IPS DF 6.9 (cell line): ENCODE measurements around the gene SLC31A2.

ENCODE experiments used
- DNase-seq: peaks from one replicate; pipeline ENCODE4 v3.0.0-alpha.2; 2013; ENCODE audit warnings: low read depth, low spot score
- H3K27ac ChIP-seq: one replicate; pipeline ENCODE4 v1.5.1; 2013; ENCODE audit warnings: low read length, control low read depth
- H3K27me3 ChIP-seq: 2 replicates; pipeline ENCODE4 v1.6.1; 2013; ENCODE audit warnings: mild to moderate bottlenecking, low read length; ENCODE audit not compliant: control insufficient read depth, insufficient read depth
- H3K36me3 ChIP-seq: 2 replicates; pipeline ENCODE4 v1.6.1; 2013; ENCODE audit warnings: low read length; ENCODE audit not compliant: control insufficient read depth, insufficient read depth
- H3K4me1 ChIP-seq: 2 replicates; pipeline ENCODE4 v1.6.1; 2013; ENCODE audit warnings: low read length; ENCODE audit not compliant: control insufficient read depth, insufficient read depth
- H3K4me3 ChIP-seq: 2 replicates; pipeline ENCODE4 v1.5.1; 2013; ENCODE audit warnings: mild to moderate bottlenecking, low read length
- H3K9me3 ChIP-seq: 2 replicates; pipeline ENCODE4 v1.6.1; 2013; ENCODE audit warnings: low read length, inconsistent platforms; ENCODE audit not compliant: control insufficient read depth, insufficient read depth
- WGBS: extraction: QIAGEN DNeasy Blood & Tissue Kit; methylation state at CpG from one replicate; pipeline ENCODE4 v1.1.7; 2013; ENCODE audit warnings: mixed read lengths, missing lambda C conversion rate; ENCODE audit not compliant: insufficient read length, insufficient coverage; 5-methylcytosine and 5-hydroxymethylcytosine counted together

Gene SLC31A2

GRCh38 chr9:113184539-113184938 is 33.7 kb downstream of the SLC31A2 start:
- H3K27me3 ChIP-seq: no peaks in the 10 kb centered on the region
- no CpG with 5 or more reads among the region's 2 CpGs for WGBS
- DNase-seq: no peak
- no peaks in the 10 kb centered on the region for H3K4me1 ChIP-seq
- no peak overlapping the region for H3K4me3 ChIP-seq
- H3K9me3 ChIP-seq: no peaks in the 10 kb centered on the region
- H3K27ac ChIP-seq: no peak overlapping the region
- peaks cover 17% of the 10 kb centered on the region; the same call in 1 of the 2 replicates for H3K36me3 ChIP-seq

- no peaks in the 10 kb centered on the region for H3K27me3 ChIP-seq
- H3K4me3 ChIP-seq: no peak overlapping the region
- H3K27ac ChIP-seq: no peak overlapping the region
- peaks cover 17% of the 10 kb centered on the region; the same call in 1 of the 2 replicates for H3K36me3 ChIP-seq
- WGBS: no CpG with 5 or more reads among the region's 4 CpGs
- no peaks in the 10 kb centered on the region for H3K9me3 ChIP-seq
- DNase-seq: no peak
- no peaks in the 10 kb centered on the region for H3K4me1 ChIP-seq
Measured at GRCh38 chr9:113185271-113185670, 34.5 kb downstream of the SLC31A2 start.

GRCh38 chr9:113186137-113186755 is 35.4 kb downstream of the SLC31A2 start:
- no peak for DNase-seq
- no peak overlapping the region for H3K4me3 ChIP-seq
- H3K4me1 ChIP-seq: no peaks in the 10 kb centered on the region
- no peaks in the 10 kb centered on the region for H3K27me3 ChIP-seq
- H3K27ac ChIP-seq: no peak overlapping the region
- peaks cover 17% of the 10 kb centered on the region; the same call in 1 of the 2 replicates for H3K36me3 ChIP-seq
- no peaks in the 10 kb centered on the region for H3K9me3 ChIP-seq
- no CpG with 5 or more reads among the region's 7 CpGs for WGBS

GRCh38 chr9:113187929-113188595 is 37.3 kb downstream of the SLC31A2 start:
- no peaks in the 10 kb centered on the region for H3K27me3 ChIP-seq
- no peaks in the 10 kb centered on the region for H3K4me1 ChIP-seq
- no peak for DNase-seq
- H3K36me3 ChIP-seq: peaks cover 8% of the 10 kb centered on the region; the same call in 1 of the 2 replicates
- no CpG with 5 or more reads among the region's 9 CpGs for WGBS
- no peaks in the 10 kb centered on the region for H3K9me3 ChIP-seq
- H3K27ac ChIP-seq: no peak overlapping the region
- no peak overlapping the region for H3K4me3 ChIP-seq

- H3K9me3 ChIP-seq: no peaks in the 10 kb centered on the region
- H3K4me3 ChIP-seq: no peak overlapping the region
- H3K27me3 ChIP-seq: no peaks in the 10 kb centered on the region
- no peaks in the 10 kb centered on the region for H3K4me1 ChIP-seq
- H3K27ac ChIP-seq: no peak overlapping the region
- no peaks in the 10 kb centered on the region; the same call in 1 of the 2 replicates for H3K36me3 ChIP-seq
- no peak for DNase-seq
- WGBS: no CpG with 5 or more reads among the region's 2 CpGs
Measured at GRCh38 chr9:113192455-113192854, 41.6 kb downstream of the SLC31A2 start.

- Histone ChIP-seq H3K4me3 (no peak overlapping the region), H3K27me3 (no peaks in the 10 kb centered on the region), H3K4me1 (no peaks in the 10 kb centered on the region), H3K36me3 (no peaks in the 10 kb centered on the region), H3K27ac (no peak overlapping the region), H3K9me3 (no peaks in the 10 kb centered on the region)
- no peak for DNase-seq
- no CpG with 5 or more reads among the region's 4 CpGs for WGBS
Measured at GRCh38 chr9:113199683-113200329, 49.0 kb downstream of the SLC31A2 start.

GRCh38 chr9:113205432-113205831 is 54.6 kb downstream of the SLC31A2 start:
- Histone ChIP-seq H3K36me3 (no peaks in the 10 kb centered on the region), H3K4me3 (no peak overlapping the region)
- WGBS: no CpG with 5 or more reads among the region's 2 CpGs

GRCh38 chr9:113205861-113206260 is 55.1 kb downstream of the SLC31A2 start:
- H3K9me3 ChIP-seq: no peaks in the 10 kb centered on the region
- no peaks in the 10 kb centered on the region for H3K27me3 ChIP-seq
- no peak overlapping the region for H3K27ac ChIP-seq
- no peak for DNase-seq
- no peak overlapping the region for H3K4me3 ChIP-seq
- WGBS: no CpG with 5 or more reads among the region's 1 CpG
- H3K4me1 ChIP-seq: no peaks in the 10 kb centered on the region
- H3K36me3 ChIP-seq: no peaks in the 10 kb centered on the region

More at GRCh38 chr9:113205432-113205831, 54.6 kb downstream of the SLC31A2 start:
- Histone ChIP-seq H3K9me3 (no peaks in the 10 kb centered on the region), H3K27ac (no peak overlapping the region), H3K4me1 (no peaks in the 10 kb centered on the region), H3K27me3 (no peaks in the 10 kb centered on the region)
- DNase-seq: no peak

GRCh38 chr9:113210815-113211214 is 60.0 kb downstream of the SLC31A2 start:
- Histone ChIP-seq H3K4me1 (no peaks in the 10 kb centered on the region), H3K36me3 (no peaks in the 10 kb centered on the region), H3K27ac (no peak overlapping the region), H3K9me3 (no peaks in the 10 kb centered on the region), H3K4me3 (no peak overlapping the region), H3K27me3 (no peaks in the 10 kb centered on the region)
- DNase-seq: no peak
- WGBS: no CpG with 5 or more reads among the region's 10 CpGs
